ENCODE data around the gene CHSY1.

DNA sequence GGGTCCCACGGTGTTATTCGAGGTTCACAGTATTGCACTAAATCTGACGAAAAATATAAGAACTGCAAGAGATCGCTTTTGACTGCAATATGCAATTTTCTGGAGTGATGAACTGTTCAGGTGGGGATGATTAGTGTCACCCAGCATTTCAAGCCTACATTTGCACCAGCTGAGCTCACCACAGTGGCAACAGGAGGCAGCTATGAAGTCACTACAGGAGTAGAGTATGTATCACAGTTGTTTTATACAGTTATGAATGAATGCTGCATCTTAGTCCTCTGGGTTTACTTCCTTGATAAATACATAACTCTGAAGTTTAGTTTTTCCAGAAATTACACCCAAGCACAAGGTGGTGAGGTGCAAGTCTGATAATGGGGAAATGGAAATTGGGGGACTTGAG lies 69.6 kb downstream of the CHSY1 start:
- TF ChIP-seq, protein P1, sequence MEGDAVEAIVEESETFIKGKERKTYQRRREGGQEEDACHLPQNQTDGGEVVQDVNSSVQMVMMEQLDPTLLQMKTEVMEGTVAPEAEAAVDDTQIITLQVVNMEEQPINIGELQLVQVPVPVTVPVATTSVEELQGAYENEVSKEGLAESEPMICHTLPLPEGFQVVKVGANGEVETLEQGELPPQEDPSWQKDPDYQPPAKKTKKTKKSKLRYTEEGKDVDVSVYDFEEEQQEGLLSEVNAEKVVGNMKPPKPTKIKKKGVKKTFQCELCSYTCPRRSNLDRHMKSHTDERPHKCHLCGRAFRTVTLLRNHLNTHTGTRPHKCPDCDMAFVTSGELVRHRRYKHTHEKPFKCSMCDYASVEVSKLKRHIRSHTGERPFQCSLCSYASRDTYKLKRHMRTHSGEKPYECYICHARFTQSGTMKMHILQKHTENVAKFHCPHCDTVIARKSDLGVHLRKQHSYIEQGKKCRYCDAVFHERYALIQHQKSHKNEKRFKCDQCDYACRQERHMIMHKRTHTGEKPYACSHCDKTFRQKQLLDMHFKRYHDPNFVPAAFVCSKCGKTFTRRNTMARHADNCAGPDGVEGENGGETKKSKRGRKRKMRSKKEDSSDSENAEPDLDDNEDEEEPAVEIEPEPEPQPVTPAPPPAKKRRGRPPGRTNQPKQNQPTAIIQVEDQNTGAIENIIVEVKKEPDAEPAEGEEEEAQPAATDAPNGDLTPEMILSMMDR (conservative IDR thresholded peaks at IDR 0.05; ENCODE audit: low read length), result no peak
- TF ChIP-seq EZH2phosphoT487 (IDR thresholded peaks at IDR 0.05; ENCODE audit: borderline replicate concordance), result no peak
